Upper lobe of left lung (tissue), 4 donors: ENCODE measurements around the gene VASP.

ENCODE experiments used
- CTCF ChIP-seq, 6 experiments: fragments of 450-650 bp in 4 of 6; fragments of 200-600 bp in 2 of 6; sonication (generic) in 2 of 6; IDR thresholded peaks; one replicate each; pipeline ENCODE4 v1.5.1; 2016 to 2019; ENCODE audit warnings: antibody characterized with exemption in 6 of 6
- EP300 ChIP-seq, 4 donors: sonication (generic); formaldehyde crosslinking; IDR thresholded peaks; one replicate each; pipeline ENCODE4 v1.5.1; 2017; ENCODE audit warnings: antibody characterized with exemption in 4 of 4, control low read depth in 2 of 4
- POLR2A ChIP-seq, 4 donors: fragments of 450-650 bp; IDR thresholded peaks; one replicate each; pipeline ENCODE4 v1.5.1; 2016 to 2017; ENCODE audit warnings: antibody characterized with exemption in 4 of 4, mild to moderate bottlenecking in 2 of 4
- POLR2AphosphoS5 ChIP-seq, 2 donors: sonication (generic); formaldehyde crosslinking; IDR thresholded peaks; one replicate each; pipeline ENCODE4 v1.5.1; 2017; ENCODE audit warnings: antibody characterized with exemption in 2 of 2

GRCh38 chr19:45475537-45476291 lies 31.6 kb upstream of the VASP start:
- no peak for TF ChIP-seq EP300 (IDR thresholded peaks at IDR 0.05)
- TF ChIP-seq POLR2A (IDR thresholded peaks at IDR 0.05), result no peak
- TF ChIP-seq CTCF (IDR thresholded peaks at IDR 0.05), result no peak
- no peak for TF ChIP-seq POLR2AphosphoS5 (IDR thresholded peaks at IDR 0.05)
